Heart right ventricle (tissue), 16 donors: ENCODE measurements around the gene PRKN. TPM values are rescaled to one million over a fixed set of nuclear protein-coding genes. Genes with fewer than 3 reads are reported as not detected.

Experiments used
- ATAC-seq, 8 donors: fragments of 200-7000 bp; cut with Tn5 transposase; one replicate each; pipeline ENCODE4 v1.9.1; 2020; ENCODE audit warnings: mild to moderate bottlenecking in 8 of 8, moderate library complexity in 8 of 8, moderate number of reproducible peaks in 1 of 8
- DNase-seq, 2 donors: peaks; one replicate each; pipeline ENCODE4 v3.0.0-alpha.2; 2020
- H3K27ac ChIP-seq, 10 donors: fragments of 200-600 bp; sonication (generic) in 2 of 10; one replicate each; pipeline versions ENCODE4 v1.5.0 to v1.8.0; 2020 to 2022; ENCODE audit warnings: mild to moderate bottlenecking in 3 of 10
- H3K27me3 ChIP-seq, 7 donors: fragments of 200-600 bp; one replicate each; pipeline ENCODE4 v1.8.0; 2021 to 2022; ENCODE audit warnings: mild to moderate bottlenecking in 2 of 7
- H3K36me3 ChIP-seq, 9 donors: fragments of 200-600 bp; sonication (generic) in 1 of 9; one replicate each; pipeline versions ENCODE4 v1.5.0 to v1.8.0; 2020 to 2022; ENCODE audit warnings: mild to moderate bottlenecking in 2 of 9
- H3K4me1 ChIP-seq, 9 donors: fragments of 200-600 bp; sonication (generic) in 1 of 9; one replicate each; pipeline versions ENCODE4 v1.5.0 to v1.8.0; 2020 to 2022; ENCODE audit warnings: mild to moderate bottlenecking in 4 of 9
- H3K4me3 ChIP-seq, 10 donors: fragments of 200-600 bp; sonication (generic) in 2 of 10; one replicate each; pipeline versions ENCODE4 v1.5.0 to v1.8.0; 2020 to 2022; ENCODE audit warnings: mild to moderate bottlenecking in 7 of 10, moderate library complexity in 2 of 10
- H3K9me3 ChIP-seq, 11 donors: fragments of 200-600 bp in 10 of 11; sonication (generic) in 2 of 11; one replicate each; pipeline versions ENCODE4 v1.5.0 to v1.8.0; 2013 to 2022; ENCODE audit warnings: mild to moderate bottlenecking in 2 of 11, control low read depth in 1 of 11, moderate library complexity in 1 of 11
- WGBS, 2 donors: extraction: QIAGEN DNeasy Blood & Tissue Kit; methylation state at CpG; one replicate each; pipeline ENCODE4 v1.1.7; 2013; ENCODE audit warnings: inconsistent platforms in 1 of 2; 5-methylcytosine and 5-hydroxymethylcytosine counted together
- intact Hi-C, 10 donors: fragments of 100-400 bp; cut with DNase I; formaldehyde crosslinking; loops; one replicate each; pipeline versions ENCODE4 v1.11.1 to v1.14.2; 2022
- polyA plus RNA-seq, 2 donors: library from polyadenylated mRNA; stranded (reverse); fragments of 200-250 nt; gene quantifications; one replicate each; pipeline ENCODE4 v1.2.3, GENCODE V29; 2013
- total RNA-seq, 10 donors: library from RNA; stranded (reverse); fragmentation: NEBNext Ultra II Directional in 3 of 10; extraction: Animal tissue kit (Norgen Biotek cat#: 25700) in 3 of 10; gene quantifications; one replicate each; pipeline versions ENCODE4 v1.2.1 to v1.2.4, GENCODE V29; 2021 to 2023
- TF ChIP-seq, protein P1 (sequence below), 9 donors: fragments of 200-600 bp; sonication (generic) in 2 of 9; IDR thresholded peaks; one replicate each; pipeline versions ENCODE4 v1.5.0 to v1.8.0; 2021 to 2022; ENCODE audit warnings: antibody characterized with exemption in 9 of 9, mild to moderate bottlenecking in 5 of 9, moderate library complexity in 1 of 9
- donor health status: Arrhythmogenic right ventricular cardiomyopathy.
- donor health status: ischemic (EF 13 %, LVEDD 7.1; RV severe dilation, severe dysfunction).
- donor health status: healthy with polysubstance abuse.
- donor health status: DM: no; HTN: yes; CAD: no.
- donor health status: DM: no; HTN: no; CAD: no.
- donor health status: ischemic (EF 25% LVEDD 6.9; RV normal size, moderate dysfunction).
- donor health status: ischemic (EF 25% LVEDD 5.7; RV mildly dilated, moderate dysfunction).
- donor health status: healthy.
- donor health status: DM: yes; HTN: yes; CAD: no.
- donor health status: Ischemic cardiomyopathy.
- donor health status: ischemic (EF 35%, LVEDD 5.7; RV mildly dilated, moderate dysfunction).
- donor health status: nonischemic (EF 11% LVEDD 7.7; RV severe dilation, severe dysfunction).
- donor health status: DM: yes; HTN: yes; CAD: no.
- donor health status: PGD.
- donor health status: ischemic (EF 29% LVEDD 5.4; RV normal size, mild dysfunction).
- donor health status: nonischemic (EF 23%, LVEDD 6.1; RV moderate dilation, normal function).

The PRKN gene
- total and polyA plus RNA-seq, 12 donors = 2.3 to 27.7 (median 26.3) TPM

- intact Hi-C loops = loop anchor here in 1 of 10 donors (5.0 kb wide), 1 partner anchor 298 kb away; no protein-coding TSS in a partner anchor
- 17 to 21% methylated on average over 7 of the region's 7 CpGs for WGBS, 2 donors
- H3K9me3 ChIP-seq = peaks cover 0 to 6% (median 0%) of the 10 kb centered on the region in 11 donors
- peak overlapping the region in 1 of 10 donors; percentile 15 for H3K27ac ChIP-seq
- peaks cover 0 to 7% (median 3%) of the 10 kb centered on the region in 9 donors for H3K4me1 ChIP-seq
- TF ChIP-seq, protein P1, sequence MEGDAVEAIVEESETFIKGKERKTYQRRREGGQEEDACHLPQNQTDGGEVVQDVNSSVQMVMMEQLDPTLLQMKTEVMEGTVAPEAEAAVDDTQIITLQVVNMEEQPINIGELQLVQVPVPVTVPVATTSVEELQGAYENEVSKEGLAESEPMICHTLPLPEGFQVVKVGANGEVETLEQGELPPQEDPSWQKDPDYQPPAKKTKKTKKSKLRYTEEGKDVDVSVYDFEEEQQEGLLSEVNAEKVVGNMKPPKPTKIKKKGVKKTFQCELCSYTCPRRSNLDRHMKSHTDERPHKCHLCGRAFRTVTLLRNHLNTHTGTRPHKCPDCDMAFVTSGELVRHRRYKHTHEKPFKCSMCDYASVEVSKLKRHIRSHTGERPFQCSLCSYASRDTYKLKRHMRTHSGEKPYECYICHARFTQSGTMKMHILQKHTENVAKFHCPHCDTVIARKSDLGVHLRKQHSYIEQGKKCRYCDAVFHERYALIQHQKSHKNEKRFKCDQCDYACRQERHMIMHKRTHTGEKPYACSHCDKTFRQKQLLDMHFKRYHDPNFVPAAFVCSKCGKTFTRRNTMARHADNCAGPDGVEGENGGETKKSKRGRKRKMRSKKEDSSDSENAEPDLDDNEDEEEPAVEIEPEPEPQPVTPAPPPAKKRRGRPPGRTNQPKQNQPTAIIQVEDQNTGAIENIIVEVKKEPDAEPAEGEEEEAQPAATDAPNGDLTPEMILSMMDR (IDR thresholded peaks at IDR 0.05) = peak; percentile 28 to 79 (median 69)
- peak overlapping the region in 3 of 10 donors; percentile 14 to 19 (median 16) for H3K4me3 ChIP-seq
- peak; percentile 73 to 88 (median 84) for ATAC-seq
- H3K36me3 ChIP-seq = no peaks in the 10 kb centered on the region
- H3K27me3 ChIP-seq = no peaks in the 10 kb centered on the region
- DNase-seq = peak in 1 of 2 donors; percentile 69
These were observed 1333.7 kb downstream of the PRKN start for GRCh38 chr6:161393839-161394364.

GRCh38 chr6:161393292-161393691, 1334.3 kb downstream of the PRKN start:
- DNase-seq (no peak), ATAC-seq (no peak)
- no peaks in the 10 kb centered on the region for H3K27me3 ChIP-seq
- H3K4me3 ChIP-seq = no peak overlapping the region
- H3K36me3 ChIP-seq = no peaks in the 10 kb centered on the region
- no peak overlapping the region for H3K27ac ChIP-seq
- H3K4me1 ChIP-seq = peaks cover 0 to 7% (median 3%) of the 10 kb centered on the region in 9 donors
- TF ChIP-seq, protein P1 (IDR thresholded peaks at IDR 0.05) = no peak
- intact Hi-C loops = loop anchor here in 1 of 10 donors (5.0 kb wide), 1 partner anchor 299 kb away; no protein-coding TSS in a partner anchor
- 67 to 70% methylated on average over 3 of the region's 3 CpGs for WGBS, 2 donors
- peaks cover 0 to 7% (median 0%) of the 10 kb centered on the region in 11 donors for H3K9me3 ChIP-seq

DNA sequence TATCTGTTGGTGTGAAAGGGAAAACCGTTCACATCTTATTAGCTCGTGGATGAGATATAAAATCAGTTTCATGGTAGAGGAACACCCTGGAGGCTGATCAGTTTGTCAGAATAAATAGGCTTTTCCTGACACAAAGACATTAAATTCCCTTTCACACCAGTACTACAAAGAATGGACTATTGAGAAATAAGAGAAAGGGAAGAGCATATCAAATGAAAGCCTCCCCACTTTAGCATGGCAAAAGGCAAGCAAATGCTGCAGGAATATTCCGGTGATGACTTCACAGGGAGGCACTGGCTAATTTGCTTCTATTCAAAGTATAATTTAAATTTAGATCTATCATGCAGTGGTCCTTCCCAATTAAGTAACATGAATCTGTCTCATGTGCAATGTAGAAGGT, 1337.8 kb downstream of the PRKN start:
- Histone ChIP-seq H3K36me3 (no peaks in the 10 kb centered on the region), H3K27ac (no peak overlapping the region), H3K4me1 (peaks cover 0 to 7% (median 3%) of the 10 kb centered on the region in 9 donors), H3K9me3 (peaks cover 0 to 11% (median 0%) of the 10 kb centered on the region in 11 donors), H3K4me3 (no peak overlapping the region), H3K27me3 (no peaks in the 10 kb centered on the region)
- intact Hi-C loops = loop anchor here in 1 of 10 donors (5.0 kb wide), 1 partner anchor 303 kb away; no protein-coding TSS in a partner anchor
- TF ChIP-seq, protein P1 (IDR thresholded peaks at IDR 0.05) = no peak
- ATAC-seq = no peak
- no peak for DNase-seq
- WGBS, 2 donors = 73 to 76% methylated on average over 3 of the region's 3 CpGs

- intact Hi-C loops = no loop called here
- WGBS, 2 donors = 97% methylated on average over 6 of the region's 6 CpGs
- H3K27me3 ChIP-seq = no peaks in the 10 kb centered on the region
- TF ChIP-seq, protein P1 (IDR thresholded peaks at IDR 0.05) = no peak
- DNase-seq = no peak
- no peak overlapping the region for H3K27ac ChIP-seq
- H3K4me3 ChIP-seq = no peak overlapping the region
- no peak for ATAC-seq
- no peaks in the 10 kb centered on the region for H3K36me3 ChIP-seq
- H3K9me3 ChIP-seq = peaks cover 0 to 10% (median 0%) of the 10 kb centered on the region in 11 donors
- H3K4me1 ChIP-seq = no peaks in the 10 kb centered on the region
These were observed 1343.6 kb downstream of the PRKN start for GRCh38 chr6:161383951-161384350.
